Naive thymus-derived CD8-positive, alpha-beta T cell (primary cell): ENCODE data around the gene RCC2. TPM values are rescaled to one million over a fixed set of nuclear protein-coding genes. Genes with fewer than 3 reads are reported as not detected.
A peak's percentile ranks its signal among the peaks of the same experiment; 100 is the strongest.
"Not testable (repeated sequence)": the region's sequence is repeated elsewhere in the genome, so short reads cannot be mapped to it uniquely, and the experiment has no call there.

Experiments used
- ATAC-seq, 2 donors: fragments of 150-1000 bp; cut with Tn5 transposase in 1 of 2; sonication (Bioruptor Pico), chemical (Tn5 transposase) in 1 of 2; 1 replicate in 1 of 2; 2 replicates in 1 of 2; pipeline ENCODE4 v1.10.0; 2021; ENCODE audit warnings: mild to moderate bottlenecking in 2 of 2, moderate library complexity in 2 of 2
- POLR2A ChIA-PET: fragments of 350-600 bp; sonication (Branson Sonifier 250); formaldehyde crosslinking; loops from one replicate; lab custom pipeline; 2021; ENCODE audit warnings: antibody characterized with exemption; lab: Charles Lee
- DNase-seq, 10 donors: peaks; one replicate each; pipeline versions ENCODE4 v3.0.0 to v3.0.0-alpha.2; 2020 to 2022
- H3K27ac Mint-ChIP-seq, 10 donors: one replicate each; pipeline ENCODE4 v1.8.0; 2020 to 2022; ENCODE audit warnings: mild to moderate bottlenecking in 10 of 10, mixed read lengths in 10 of 10, moderate library complexity in 4 of 10, inconsistent platforms in 1 of 10
- H3K27me3 Mint-ChIP-seq, 5 donors: one replicate each; pipeline ENCODE4 v1.8.0; 2021 to 2022; ENCODE audit warnings: mixed read lengths in 5 of 5
- H3K36me3 Mint-ChIP-seq, 3 donors: one replicate each; pipeline ENCODE4 v1.8.0; 2020 to 2022; ENCODE audit warnings: mixed read lengths in 3 of 3, mild to moderate bottlenecking in 2 of 3, inconsistent platforms in 1 of 3
- H3K4me1 Mint-ChIP-seq, 4 donors: one replicate each; pipeline ENCODE4 v1.8.0; 2021 to 2022; ENCODE audit warnings: mixed read lengths in 4 of 4
- H3K4me3 Mint-ChIP-seq, 10 donors: one replicate each; pipeline ENCODE4 v1.8.0; 2020 to 2022; ENCODE audit warnings: mild to moderate bottlenecking in 10 of 10, mixed read lengths in 10 of 10, moderate library complexity in 6 of 10, inconsistent platforms in 1 of 10
- H3K9me3 Mint-ChIP-seq, 9 donors: one replicate each; pipeline ENCODE4 v1.8.0; 2020 to 2022; ENCODE audit warnings: mixed read lengths in 9 of 9, mild to moderate bottlenecking in 3 of 9, inconsistent platforms in 1 of 9, moderate library complexity in 1 of 9
- polyA plus RNA-seq, 3 donors: library from polyadenylated mRNA; unstranded; fragments of 300-500 nt; fragmentation: Illumina TruSeq; gene quantifications; one replicate each; pipeline ENCODE4 v1.2.3, GENCODE V29; 2021
- total RNA-seq, 8 experiments: library from RNA in 2 of 8; stranded (reverse) in 2 of 8; gene quantifications; one replicate each; pipeline ENCODE4 v1.2.3 and lab custom pipeline; 2021 to 2026

Gene RCC2
- total and polyA plus RNA-seq, 5 experiments from 2014 or later, result 20.8 to 61.9 (median 37.5) TPM

GRCh38 chr1:17407786-17408514 is 31.5 kb downstream of the RCC2 start:
- Mint-ChIP-seq H3K36me3 (peaks cover 0 to 63% (median 15%) of the 10 kb centered on the region in 3 donors), H3K27ac (peak overlapping the region in 1 of 10 donors; percentile 17), H3K4me1 (peaks cover 0 to 11% (median 3%) of the 10 kb centered on the region in 4 donors)
- DNase-seq, POLR2A ChIA-PET, ATAC-seq, H3K27me3 Mint-ChIP-seq, H3K9me3 Mint-ChIP-seq, H3K4me3 Mint-ChIP-seq: not testable (repeated sequence)

GRCh38 chr1:17406760-17407475 is 32.6 kb downstream of the RCC2 start:
- H3K4me1 Mint-ChIP-seq, POLR2A ChIA-PET, DNase-seq, ATAC-seq, H3K9me3 Mint-ChIP-seq, H3K27me3 Mint-ChIP-seq, H3K4me3 Mint-ChIP-seq: not testable (repeated sequence)
- Mint-ChIP-seq H3K27ac (peak overlapping the region in 3 of 10 donors; percentile 48 to 73 (median 62)), H3K36me3 (peaks cover 0 to 53% (median 12%) of the 10 kb centered on the region in 3 donors)

GRCh38 chr1:17405898-17406759 is 33.3 kb downstream of the RCC2 start:
- Mint-ChIP-seq H3K36me3 (peaks cover 0 to 45% (median 12%) of the 10 kb centered on the region in 3 donors), H3K9me3 (no peaks in the 10 kb centered on the region), H3K4me3 (no peak overlapping the region), H3K27ac (peak overlapping the region in 4 of 10 donors; percentile 20 to 71 (median 52)), H3K4me1 (peaks cover 0 to 8% (median 3%) of the 10 kb centered on the region in 4 donors), H3K27me3 (no peaks in the 10 kb centered on the region)
- POLR2A ChIA-PET, result no interaction called here
- ATAC-seq, result peak; percentile 80 to 91
- DNase-seq, result peak in 9 of 10 donors; percentile 24 to 73 (median 36)

- no peaks in the 10 kb centered on the region for H3K9me3 Mint-ChIP-seq
- POLR2A ChIA-PET, result no interaction called here
These were observed 34.7 kb downstream of the RCC2 start for GRCh38 chr1:17404820-17405219.

GRCh38 chr1:17404034-17404684 is 35.3 kb downstream of the RCC2 start:
- H3K4me1 Mint-ChIP-seq, result peaks cover 0 to 8% (median 3%) of the 10 kb centered on the region in 4 donors

More at GRCh38 chr1:17404820-17405219, 34.7 kb downstream of the RCC2 start:
- Mint-ChIP-seq H3K27me3 (no peaks in the 10 kb centered on the region), H3K27ac (peak overlapping the region in 3 of 10 donors; percentile 24 to 71 (median 29)), H3K4me3 (no peak overlapping the region), H3K4me1 (peaks cover 0 to 8% (median 3%) of the 10 kb centered on the region in 4 donors), H3K36me3 (peaks cover 0 to 32% (median 12%) of the 10 kb centered on the region in 3 donors)
- DNase-seq, result no peak
- no peak for ATAC-seq

GRCh38 chr1:17403081-17403480 is 36.4 kb downstream of the RCC2 start:
- ATAC-seq, result no peak
- POLR2A ChIA-PET, result no interaction called here
- DNase-seq, result no peak

More at GRCh38 chr1:17404034-17404684, 35.3 kb downstream of the RCC2 start:
- ATAC-seq (no peak), DNase-seq (no peak)
- Mint-ChIP-seq H3K4me3 (no peak overlapping the region), H3K27ac (no peak overlapping the region), H3K9me3 (no peaks in the 10 kb centered on the region), H3K36me3 (peaks cover 0 to 25% (median 9%) of the 10 kb centered on the region in 3 donors), H3K27me3 (no peaks in the 10 kb centered on the region)
- POLR2A ChIA-PET, result no interaction called here

GRCh38 chr1:17401841-17402240 is 37.6 kb downstream of the RCC2 start:
- no peak for DNase-seq
- Mint-ChIP-seq H3K4me3 (no peak overlapping the region), H3K27me3 (no peaks in the 10 kb centered on the region), H3K36me3 (peaks cover 0 to 2% (median 0%) of the 10 kb centered on the region in 3 donors), H3K4me1 (peaks cover 0 to 6% (median 3%) of the 10 kb centered on the region in 4 donors), H3K27ac (no peak overlapping the region), H3K9me3 (no peaks in the 10 kb centered on the region)
- ATAC-seq, result no peak
- POLR2A ChIA-PET, result no interaction called here

More at GRCh38 chr1:17403081-17403480, 36.4 kb downstream of the RCC2 start:
- H3K27me3 Mint-ChIP-seq, result no peaks in the 10 kb centered on the region
- H3K27ac Mint-ChIP-seq, result no peak overlapping the region
- peaks cover 0 to 8% (median 3%) of the 10 kb centered on the region in 4 donors for H3K4me1 Mint-ChIP-seq
- no peaks in the 10 kb centered on the region for H3K9me3 Mint-ChIP-seq
- H3K36me3 Mint-ChIP-seq, result peaks cover 0 to 14% (median 2%) of the 10 kb centered on the region in 3 donors
- H3K4me3 Mint-ChIP-seq, result no peak overlapping the region

GRCh38 chr1:17400725-17401341 is 38.6 kb downstream of the RCC2 start:
- ATAC-seq (no peak), DNase-seq (no peak)
- Mint-ChIP-seq H3K36me3 (no peaks in the 10 kb centered on the region), H3K9me3 (no peaks in the 10 kb centered on the region), H3K27ac (peak overlapping the region in 1 of 10 donors; percentile 55), H3K27me3 (no peaks in the 10 kb centered on the region), H3K4me1 (peaks cover 0 to 2% (median 0%) of the 10 kb centered on the region in 4 donors), H3K4me3 (no peak overlapping the region)
- POLR2A ChIA-PET, result no interaction called here

- Mint-ChIP-seq H3K27me3 (peaks cover 0 to 1% (median 0%) of the 10 kb centered on the region in 5 donors), H3K9me3 (no peaks in the 10 kb centered on the region), H3K4me1 (peaks cover 0 to 3% (median under 1%) of the 10 kb centered on the region in 4 donors), H3K27ac (no peak overlapping the region), H3K36me3 (no peaks in the 10 kb centered on the region), H3K4me3 (no peak overlapping the region)
- ATAC-seq, result no peak
- POLR2A ChIA-PET, result no interaction called here
- DNase-seq, result no peak
These were observed 41.4 kb downstream of the RCC2 start for GRCh38 chr1:17397910-17398695.

GRCh38 chr1:17393230-17393629 is 46.2 kb downstream of the RCC2 start:
- ATAC-seq, result no peak
- no peak overlapping the region for H3K27ac Mint-ChIP-seq

GRCh38 chr1:17392199-17392740 is 47.2 kb downstream of the RCC2 start:
- ATAC-seq, result no peak
- no peak for DNase-seq
- Mint-ChIP-seq H3K27me3 (peaks cover 0 to 1% (median 0%) of the 10 kb centered on the region in 5 donors), H3K4me3 (no peak overlapping the region), H3K4me1 (peaks cover 0 to 8% (median 1%) of the 10 kb centered on the region in 4 donors), H3K36me3 (no peaks in the 10 kb centered on the region), H3K27ac (no peak overlapping the region), H3K9me3 (no peaks in the 10 kb centered on the region)
- POLR2A ChIA-PET, result no interaction called here

More at GRCh38 chr1:17393230-17393629, 46.2 kb downstream of the RCC2 start:
- H3K36me3 Mint-ChIP-seq, result no peaks in the 10 kb centered on the region
- peaks cover 0 to 1% (median 0%) of the 10 kb centered on the region in 5 donors for H3K27me3 Mint-ChIP-seq
- no peak overlapping the region for H3K4me3 Mint-ChIP-seq
- H3K4me1 Mint-ChIP-seq, result peaks cover 0 to 8% (median 1%) of the 10 kb centered on the region in 4 donors
- POLR2A ChIA-PET, result no interaction called here
- H3K9me3 Mint-ChIP-seq, result no peaks in the 10 kb centered on the region
- no peak for DNase-seq
